HEK293 (cell line): ENCODE data around the gene CCN2.
A peak's percentile ranks its signal among the peaks of the same experiment; 100 is the strongest.

Experiments
- CTCF ChIA-PET: fragments of 350-600 bp; formaldehyde crosslinking; extraction: SDS; loops from one replicate; lab custom pipeline; 2021; ENCODE audit warnings: antibody characterized with exemption; lab: Yijun Ruan, JAX
- POLR2A ChIA-PET: fragments of 300-600 bp; formaldehyde crosslinking; extraction: SDS; loops from one replicate; lab custom pipeline; 2020; ENCODE audit warnings: antibody characterized with exemption, inconsistent platforms; lab: Yijun Ruan, JAX
- H3K27ac ChIP-seq: fragments of 200-500 bp; sonication (Bioruptor generic); 2 replicates; pipeline ENCODE4 v1.5.1; 2014; ENCODE audit warnings: low read depth, low read length, control low read depth, inconsistent platforms; ENCODE audit errors: extremely low read depth
- H3K36me3 ChIP-seq, 2 experiments: fragments of 200-500 bp in 1 of 2; sonication (Bioruptor generic) in 1 of 2; 1 replicate in 1 of 2; 2 replicates in 1 of 2; pipeline ENCODE4 v1.5.1; 2014 to 2017; ENCODE audit warnings: inconsistent platforms in 2 of 2, low read length in 2 of 2; ENCODE audit not compliant: control insufficient read depth in 2 of 2, insufficient read depth in 1 of 2
- H3K4me1 ChIP-seq: fragments of 200-500 bp; sonication (Bioruptor generic); 2 replicates; pipeline ENCODE4 v1.5.1; 2014; ENCODE audit warnings: mild to moderate bottlenecking, low read length, inconsistent platforms; ENCODE audit not compliant: control insufficient read depth, insufficient read depth
- H3K4me3 ChIP-seq: 2 replicates; pipeline ENCODE4 v1.5.1; 2011; ENCODE audit warnings: low read depth, mild to moderate bottlenecking, control low read depth, low read length, moderate library complexity
- H3K9me3 ChIP-seq: fragments of 200-500 bp; sonication (Bioruptor generic); 2 replicates; pipeline ENCODE4 v1.5.1; 2014; ENCODE audit warnings: low read depth, low read length, inconsistent platforms; ENCODE audit not compliant: control insufficient read depth, insufficient read depth
- AEBP2 ChIP-seq: fragments of 450-650 bp; formaldehyde crosslinking; IDR thresholded peaks from 2 replicates; pipeline ENCODE4 v1.5.1; 2016; ENCODE audit warnings: missing biosample characterization, missing genetic modification characterization, borderline replicate concordance
- KLF1 ChIP-seq: fragments of 450-650 bp; formaldehyde crosslinking; IDR thresholded peaks from 2 replicates; pipeline ENCODE4 v1.5.1; 2016; ENCODE audit warnings: missing biosample characterization, missing genetic modification characterization
- KLF10 ChIP-seq: fragments of 450-650 bp; IDR thresholded peaks from 2 replicates; pipeline ENCODE4 v1.5.1; 2018; ENCODE audit warnings: missing biosample characterization, mild to moderate bottlenecking, missing genetic modification characterization
- MYNN ChIP-seq: fragments of 450-650 bp; formaldehyde crosslinking; IDR thresholded peaks from 2 replicates; pipeline ENCODE4 v1.5.1; 2016; ENCODE audit warnings: missing biosample characterization, missing genetic modification characterization, borderline replicate concordance
- MZF1 ChIP-seq: fragments of 450-650 bp; formaldehyde crosslinking; IDR thresholded peaks from 2 replicates; pipeline ENCODE4 v1.5.1; 2017; ENCODE audit warnings: missing biosample characterization, missing genetic modification characterization, borderline replicate concordance
- REST ChIP-seq: fragments of 450-650 bp; formaldehyde crosslinking; IDR thresholded peaks from 2 replicates; pipeline ENCODE4 v1.5.1; 2016; ENCODE audit warnings: missing biosample characterization, missing genetic modification characterization
- WT1 ChIP-seq: fragments of 450-650 bp; formaldehyde crosslinking; IDR thresholded peaks from 2 replicates; pipeline ENCODE4 v1.5.1; 2016; ENCODE audit warnings: missing biosample characterization, missing genetic modification characterization
- ZBTB10 ChIP-seq: fragments of 450-650 bp; formaldehyde crosslinking; IDR thresholded peaks from 2 replicates; pipeline ENCODE4 v1.5.1; 2016; ENCODE audit warnings: missing biosample characterization, missing genetic modification characterization
- ZBTB21 ChIP-seq: fragments of 450-650 bp; formaldehyde crosslinking; IDR thresholded peaks from 2 replicates; pipeline ENCODE4 v1.5.1; 2017; ENCODE audit warnings: missing biosample characterization, missing genetic modification characterization
- ZBTB48 ChIP-seq: fragments of 450-650 bp; formaldehyde crosslinking; IDR thresholded peaks from 2 replicates; pipeline ENCODE4 v1.5.1; 2016; ENCODE audit warnings: missing biosample characterization, missing genetic modification characterization
- ZFHX2 ChIP-seq: fragments of 450-650 bp; formaldehyde crosslinking; conservative IDR thresholded peaks from 2 replicates; pipeline ENCODE4 v1.5.1; 2016; ENCODE audit warnings: missing biosample characterization, missing genetic modification characterization
- ZNF140 ChIP-seq: fragments of 450-650 bp; formaldehyde crosslinking; IDR thresholded peaks from 2 replicates; pipeline ENCODE4 v1.5.1; 2016; ENCODE audit warnings: missing biosample characterization, missing genetic modification characterization
- ZNF174 ChIP-seq: fragments of 450-650 bp; formaldehyde crosslinking; IDR thresholded peaks from 2 replicates; pipeline ENCODE4 v1.5.0; 2017; ENCODE audit warnings: missing biosample characterization, mild to moderate bottlenecking, missing genetic modification characterization
- ZNF211 ChIP-seq: fragments of 450-650 bp; formaldehyde crosslinking; IDR thresholded peaks from 2 replicates; pipeline ENCODE4 v1.5.1; 2016; ENCODE audit warnings: low read depth, missing biosample characterization, missing genetic modification characterization
- ZNF239 ChIP-seq: fragments of 450-650 bp; formaldehyde crosslinking; IDR thresholded peaks from 2 replicates; pipeline ENCODE4 v1.5.1; 2016; ENCODE audit warnings: missing biosample characterization, missing genetic modification characterization
- ZNF274 ChIP-seq, 2 experiments: fragments of 200-500 bp in 1 of 2; fragments of 450-650 bp in 1 of 2; sonication (Bioruptor generic) in 1 of 2; formaldehyde crosslinking in 1 of 2; IDR thresholded peaks; 2 replicates each; pipeline versions ENCODE4 v1.5.1 to v1.6.1; 2014 to 2016; ENCODE audit warnings: borderline replicate concordance in 1 of 2, inconsistent platforms in 1 of 2, low read length in 1 of 2, missing biosample characterization in 1 of 2, missing genetic modification characterization in 1 of 2
- ZNF292 ChIP-seq: fragments of 450-650 bp; formaldehyde crosslinking; IDR thresholded peaks from 2 replicates; pipeline ENCODE4 v1.5.1; 2016; ENCODE audit warnings: low read depth, missing biosample characterization, missing genetic modification characterization, borderline replicate concordance
- ZNF311 ChIP-seq: fragments of 450-650 bp; formaldehyde crosslinking; IDR thresholded peaks from 2 replicates; pipeline ENCODE4 v1.5.1; 2017; ENCODE audit warnings: missing biosample characterization, missing genetic modification characterization, borderline replicate concordance
- ZNF391 ChIP-seq: fragments of 450-650 bp; formaldehyde crosslinking; IDR thresholded peaks from 2 replicates; pipeline ENCODE4 v1.5.1; 2016; ENCODE audit warnings: low read depth, missing biosample characterization, missing genetic modification characterization, borderline replicate concordance
- ZNF433 ChIP-seq: fragments of 450-650 bp; formaldehyde crosslinking; IDR thresholded peaks from 2 replicates; pipeline ENCODE4 v1.5.1; 2016; ENCODE audit warnings: missing biosample characterization, missing genetic modification characterization, low read depth
- ZNF521 ChIP-seq: fragments of 450-650 bp; formaldehyde crosslinking; IDR thresholded peaks from 2 replicates; pipeline ENCODE4 v1.5.1; 2017; ENCODE audit warnings: missing biosample characterization, mild to moderate bottlenecking, missing genetic modification characterization
- ZNF549 ChIP-seq: fragments of 450-650 bp; IDR thresholded peaks from 2 replicates; pipeline ENCODE4 v1.5.1; 2018; ENCODE audit warnings: missing biosample characterization, missing genetic modification characterization, mild to moderate bottlenecking, inconsistent platforms, moderate library complexity
- ZNF555 ChIP-seq: fragments of 450-650 bp; formaldehyde crosslinking; conservative IDR thresholded peaks from 2 replicates; pipeline ENCODE4 v1.5.1; 2017; ENCODE audit warnings: missing biosample characterization, mild to moderate bottlenecking, missing genetic modification characterization, inconsistent platforms
- ZNF580 ChIP-seq: fragments of 450-650 bp; formaldehyde crosslinking; IDR thresholded peaks from 2 replicates; pipeline ENCODE4 v1.5.1; 2016; ENCODE audit warnings: missing biosample characterization, missing genetic modification characterization
- ZNF610 ChIP-seq: fragments of 450-650 bp; formaldehyde crosslinking; IDR thresholded peaks from 2 replicates; pipeline ENCODE4 v1.5.1; 2016; ENCODE audit warnings: missing biosample characterization, missing genetic modification characterization, borderline replicate concordance
- ZNF654 ChIP-seq: fragments of 450-650 bp; formaldehyde crosslinking; IDR thresholded peaks from 2 replicates; pipeline ENCODE4 v1.5.1; 2016; ENCODE audit warnings: low read depth, missing biosample characterization, missing genetic modification characterization
- ZNF664 ChIP-seq: fragments of 450-650 bp; formaldehyde crosslinking; IDR thresholded peaks from 2 replicates; pipeline ENCODE4 v1.5.1; 2016; ENCODE audit warnings: missing biosample characterization, missing genetic modification characterization
- ZNF677 ChIP-seq: fragments of 450-650 bp; IDR thresholded peaks from 2 replicates; pipeline ENCODE4 v1.5.0; 2018; ENCODE audit warnings: missing biosample characterization, mild to moderate bottlenecking, missing genetic modification characterization, moderate library complexity
- ZNF701 ChIP-seq: fragments of 450-650 bp; formaldehyde crosslinking; IDR thresholded peaks from 2 replicates; pipeline ENCODE4 v1.5.1; 2016; ENCODE audit warnings: missing biosample characterization, missing genetic modification characterization
- ZNF792 ChIP-seq: fragments of 450-650 bp; formaldehyde crosslinking; IDR thresholded peaks from 2 replicates; pipeline ENCODE4 v1.5.1; 2016; ENCODE audit warnings: missing biosample characterization, missing genetic modification characterization

Gene CCN2

GRCh38 chr6:131950767-131951575, at the start of gene CCN2 (continued):
- TF ChIP-seq ZNF292 (tag by site-specific recombination): no peak
- no peak for TF ChIP-seq ZNF654 (tag by site-specific recombination)
- TF ChIP-seq ZFHX2: no peak
- TF ChIP-seq ZNF174 (tag by site-specific recombination): peak; percentile 55; the same call in 1 of the 2 replicates
- TF ChIP-seq ZNF580 (tag by site-specific recombination): no peak
- peak; percentile 53; the same call in 1 of the 2 replicates for TF ChIP-seq MYNN (tag by site-specific recombination)
- TF ChIP-seq ZNF610 (tag by site-specific recombination): 0 out of 2 replicates have a peak, but pooled peaks have one; percentile 7
- no peak for TF ChIP-seq ZBTB10 (tag by site-specific recombination)
- no peak for TF ChIP-seq AEBP2 (tag by site-specific recombination)
- TF ChIP-seq ZNF391: no peak
- no peak for TF ChIP-seq KLF1 (tag by site-specific recombination)
- TF ChIP-seq WT1: 0 out of 2 replicates have a peak, but pooled peaks have one; percentile 33
- no peak for TF ChIP-seq ZNF140 (tag by site-specific recombination)
- no peak for TF ChIP-seq ZNF239 (tag by site-specific recombination)
- no peak for TF ChIP-seq ZNF664 (tag by site-specific recombination)
- TF ChIP-seq ZNF677: 0 out of 2 replicates have a peak, but pooled peaks have one; percentile 8
- TF ChIP-seq MZF1: no peak

GRCh38 chr6:132000296-132000695, 49.1 kb upstream of the CCN2 start:
- Histone ChIP-seq H3K4me1 (no peaks in the 10 kb centered on the region), H3K9me3 (no peaks in the 10 kb centered on the region; the same call in 1 of the 2 replicates), H3K4me3 (no peak overlapping the region), H3K36me3 (no peaks in the 10 kb centered on the region), H3K27ac (no peak overlapping the region)
- TF ChIP-seq ZBTB48 (tag by site-specific recombination): no peak
- no peak for TF ChIP-seq ZNF521 (tag by site-specific recombination)
- no peak for TF ChIP-seq ZNF274 (IDR thresholded peaks at IDR 0.05; ENCODE audit: low read length)
- TF ChIP-seq ZNF274 (tag by site-specific recombination; IDR thresholded peaks at IDR 0.05; ENCODE audit: borderline replicate concordance): no peak
- no peak for TF ChIP-seq ZBTB21
- TF ChIP-seq ZNF792 (tag by site-specific recombination): no peak
- TF ChIP-seq ZNF433 (tag by site-specific recombination): no peak
- no peak for TF ChIP-seq KLF10 (tag by site-specific recombination)
- no peak for TF ChIP-seq ZNF549 (tag by site-specific recombination)
- no peak for TF ChIP-seq ZNF211 (tag by site-specific recombination)
- no peak for TF ChIP-seq ZNF701 (tag by site-specific recombination)
- no peak for TF ChIP-seq ZNF311 (tag by site-specific recombination)
- TF ChIP-seq ZNF140 (tag by site-specific recombination): no peak
- TF ChIP-seq REST: no peak
- no peak for TF ChIP-seq ZNF555 (tag by site-specific recombination)
- CTCF ChIA-PET: interaction anchor here (0.6 to 0.7 kb wide), 2 partner anchors 198 to 300 kb away, joined by 3 to 5 read pairs; no protein-coding TSS in a partner anchor
- POLR2A ChIA-PET: no interaction called here
